HG03159 (cell line): ENCODE results near the gene CNOT11.
"Not testable (repeated sequence)": the region's sequence is repeated elsewhere in the genome, so short reads cannot be mapped to it uniquely, and the experiment has no call there.

Experiments used
- ATAC-seq: cut with Tn5 transposase; IDR thresholded peaks from one replicate; pipeline ENCODE4 v1.9.1; 2021; ENCODE audit warnings: mild to moderate bottlenecking, moderate library complexity; ENCODE audit not compliant: unreplicated experiment

The CNOT11 gene

GRCh38 chr2:101252408-101253012 is at the start of gene CNOT11:
CNOT11 (plus strand) TSS chr2:101252886; CDS start chr2:101252965, 79 bp downstream.
- ATAC-seq: peak; percentile 86

DNA sequence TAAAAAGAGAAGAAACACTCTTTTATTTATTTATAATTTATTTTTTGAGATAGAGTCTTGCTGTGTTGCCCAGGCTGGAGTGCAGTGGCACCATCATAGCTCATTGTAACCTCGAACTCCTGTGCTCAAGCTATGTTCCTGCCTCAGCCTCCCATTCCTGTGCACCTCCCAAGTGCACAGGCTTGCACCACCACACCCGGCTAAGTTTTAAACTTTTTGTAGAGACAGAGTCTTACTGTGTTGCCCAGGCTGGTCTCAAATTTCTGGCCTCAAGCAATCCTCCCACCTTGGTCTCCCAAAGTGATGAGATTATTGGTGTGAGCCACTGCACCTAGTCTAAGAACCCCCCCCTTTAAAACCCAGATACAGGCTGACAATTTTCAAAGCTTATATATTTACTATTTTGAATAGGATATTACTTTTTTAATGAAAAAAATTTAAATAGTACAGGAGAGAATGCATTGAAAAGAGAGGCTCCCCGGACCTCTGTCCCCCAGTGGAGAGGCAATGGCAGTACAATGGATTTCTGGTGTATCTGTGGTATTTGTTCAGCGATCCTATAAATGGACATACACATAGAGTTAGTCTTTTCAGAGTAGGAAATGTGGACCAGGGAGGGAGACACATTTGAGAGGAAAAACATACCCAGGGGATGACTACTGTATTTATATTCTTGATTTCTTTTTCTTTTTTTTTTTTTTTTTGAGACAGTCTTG is 48.1 kb upstream of the CNOT11 start:
- ATAC-seq: no peak

GRCh38 chr2:101205521-101206479 is 46.9 kb upstream of the CNOT11 start:
- peak; percentile 58 for ATAC-seq

DNA sequence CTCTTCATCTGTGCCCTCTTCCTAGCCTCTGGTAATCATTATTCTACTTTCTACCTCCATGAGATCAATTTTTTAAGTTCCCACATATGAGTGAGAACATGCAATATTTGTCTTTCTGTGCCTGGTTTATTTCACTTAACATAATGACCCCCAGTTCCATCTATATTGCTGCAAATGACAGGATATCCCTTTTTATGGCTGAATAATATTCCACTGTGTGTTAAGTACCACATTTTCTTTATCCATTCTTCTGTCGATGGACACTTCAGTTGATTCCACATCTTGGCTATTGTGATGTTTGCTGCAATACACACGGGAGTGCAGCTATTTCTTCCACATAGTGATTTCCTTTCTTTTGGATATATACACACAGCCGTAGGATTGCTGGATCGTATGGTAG is 43.9 kb upstream of the CNOT11 start:
- no peak for ATAC-seq

- no peak for ATAC-seq
These were observed 33.4 kb upstream of the CNOT11 start for GRCh38 chr2:101219246-101219645.

DNA sequence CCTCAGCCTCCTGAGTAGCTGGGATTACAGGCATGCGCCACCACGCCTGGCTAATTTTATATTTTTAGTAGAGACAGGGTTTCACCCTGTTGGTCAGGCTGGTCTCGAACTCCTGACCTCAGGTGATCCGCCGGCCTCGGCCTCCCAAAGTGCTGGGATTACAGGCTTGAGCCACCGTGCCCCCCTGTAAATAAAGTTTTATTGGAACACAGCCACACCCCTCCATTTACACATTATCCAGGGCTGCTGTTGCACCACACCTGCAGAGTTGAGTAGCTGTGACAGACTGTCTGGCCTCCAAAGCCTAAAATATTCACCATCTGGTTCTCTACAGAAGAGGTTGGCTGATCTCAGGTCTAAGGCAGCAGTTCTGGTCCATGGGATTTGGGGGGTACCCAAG is 32.6 kb upstream of the CNOT11 start:
- ATAC-seq: not testable (repeated sequence)

GRCh38 chr2:101223814-101224231 is 28.9 kb upstream of the CNOT11 start:
- peak; percentile 96 for ATAC-seq

DNA sequence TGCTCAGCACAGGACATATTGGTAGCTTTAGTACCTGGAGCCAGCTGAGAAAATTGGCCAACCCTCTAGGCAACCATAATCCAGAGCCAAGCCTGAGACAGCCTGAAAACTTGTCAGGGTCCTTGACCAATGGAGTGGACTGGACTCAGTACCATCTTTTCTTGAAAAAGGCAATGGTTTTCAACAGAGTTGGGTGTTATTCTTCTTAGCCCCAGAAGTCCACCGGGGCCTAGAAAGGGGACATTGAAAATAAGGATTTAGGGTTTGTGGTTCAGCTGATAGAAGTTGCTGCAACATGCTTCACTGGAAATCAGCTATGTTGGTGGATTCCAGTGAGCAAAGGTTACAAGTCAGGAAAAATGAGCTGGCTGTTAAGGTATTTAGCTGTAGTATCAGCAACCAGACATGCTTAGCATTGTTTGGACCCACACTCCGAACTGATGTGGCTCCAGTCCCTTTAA is 22.1 kb upstream of the CNOT11 start:
- ATAC-seq: no peak

DNA sequence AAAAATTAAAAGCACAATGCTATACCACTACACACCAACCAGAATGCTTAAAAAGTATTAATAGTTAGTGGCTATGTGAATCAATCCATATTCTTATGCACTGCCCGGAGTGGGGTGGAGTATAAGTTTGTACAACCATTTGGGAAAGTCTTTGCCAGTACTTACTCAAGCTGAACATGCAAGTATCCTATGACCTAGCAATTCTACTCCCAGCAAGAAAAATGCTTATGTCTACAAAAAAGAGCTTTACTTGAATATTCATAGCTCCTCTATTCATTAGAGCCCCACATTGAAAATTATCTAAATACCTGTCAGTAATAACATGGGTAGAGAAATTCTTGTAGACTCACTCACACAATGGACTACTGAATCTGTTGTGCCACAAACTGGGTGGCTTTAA is 21.4 kb upstream of the CNOT11 start:
- ATAC-seq: no peak

DNA sequence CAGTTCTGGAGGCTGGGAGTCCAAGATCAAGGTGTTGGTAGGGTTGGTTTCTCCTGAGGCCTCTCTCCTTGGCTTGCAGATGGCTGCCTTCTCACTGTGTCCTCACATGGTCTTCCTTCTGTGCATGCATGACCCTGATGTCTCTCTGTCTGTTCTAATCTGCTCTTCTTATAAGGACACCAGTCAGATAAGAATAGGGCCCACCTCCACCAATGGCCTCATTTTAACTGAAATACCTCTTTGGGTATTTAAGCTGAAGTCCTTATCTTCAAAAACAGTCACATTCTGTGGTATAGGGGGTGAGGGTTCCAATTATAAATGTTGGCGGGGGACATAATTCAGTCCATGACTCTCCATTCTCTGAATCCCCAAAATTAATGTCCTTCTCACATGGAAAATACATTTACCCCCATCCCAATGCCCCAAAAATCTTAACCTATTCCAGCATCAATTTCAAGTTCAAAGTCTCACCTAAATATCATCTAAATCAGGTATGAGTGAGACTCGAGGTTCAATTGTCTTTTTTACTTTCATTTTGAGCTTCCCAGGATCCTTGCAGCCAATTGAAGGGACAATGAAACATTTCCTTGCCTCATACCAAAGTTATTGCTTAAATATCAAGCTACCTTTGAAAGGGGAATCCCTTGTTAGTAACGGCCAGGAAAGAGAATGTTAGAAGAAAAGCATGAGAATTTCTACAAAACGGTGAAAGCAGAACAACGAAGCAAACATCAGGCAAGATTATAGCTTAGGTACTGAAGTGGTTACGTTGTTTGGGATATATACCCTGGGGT is 20.6 kb upstream of the CNOT11 start:
- no peak for ATAC-seq

- ATAC-seq: no peak
These were observed 19.9 kb upstream of the CNOT11 start for GRCh38 chr2:101232770-101233169.

- ATAC-seq: no peak
These were observed 18.3 kb upstream of the CNOT11 start for GRCh38 chr2:101234169-101234938.

DNA sequence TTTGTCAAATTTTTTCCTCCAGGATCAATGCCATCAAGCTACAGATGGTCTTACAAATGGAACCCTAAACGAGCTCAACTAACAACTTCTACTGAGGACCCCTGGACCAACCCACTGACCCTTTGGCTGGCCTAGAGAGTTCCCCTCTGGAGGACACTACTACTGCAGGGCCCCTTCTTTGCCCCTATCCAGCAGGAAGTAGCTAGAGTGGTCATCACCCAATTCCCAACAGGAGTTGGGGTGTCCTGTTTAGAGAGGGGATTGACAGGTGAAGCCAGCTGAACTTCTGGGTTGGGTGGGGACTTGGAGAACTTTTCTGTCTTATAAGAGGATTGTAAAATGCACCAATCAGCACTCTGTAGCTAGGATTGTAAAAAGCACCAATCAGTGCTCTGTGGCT is 16.7 kb upstream of the CNOT11 start:
- not testable (repeated sequence) for ATAC-seq

- ATAC-seq: not testable (repeated sequence)
These were observed 14.7 kb upstream of the CNOT11 start for GRCh38 chr2:101237944-101238343.

- ATAC-seq: no peak
These were observed 13.5 kb upstream of the CNOT11 start for GRCh38 chr2:101238930-101239759.

DNA sequence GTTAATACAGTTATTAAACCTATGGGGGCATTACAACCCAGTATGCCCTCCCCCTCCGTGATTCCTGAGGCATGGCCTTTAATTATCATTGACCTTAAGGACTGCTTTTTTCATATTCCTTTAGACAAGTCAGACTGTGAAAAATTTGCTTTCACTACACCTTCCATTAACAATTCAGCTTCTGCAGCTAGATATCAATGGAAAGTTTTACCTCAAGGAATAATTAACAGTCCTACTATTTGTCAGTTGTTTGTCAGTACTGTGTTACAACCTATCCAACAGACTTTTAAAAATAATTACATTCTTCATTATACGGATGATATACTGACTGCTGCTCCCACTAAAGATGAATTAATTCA is 12.9 kb upstream of the CNOT11 start:
- ATAC-seq: not testable (repeated sequence)

- not testable (repeated sequence) for ATAC-seq
These were observed 12.0 kb upstream of the CNOT11 start for GRCh38 chr2:101240694-101241093.

- no peak for ATAC-seq
These were observed 11.5 kb upstream of the CNOT11 start for GRCh38 chr2:101241158-101241557.

- not testable (repeated sequence) for ATAC-seq
These were observed 8.3 kb upstream of the CNOT11 start for GRCh38 chr2:101244373-101244772.
